Measurements from ENCODE around the gene UGT1A10.

Gene UGT1A10

GRCh38 chr2:233816771-233817170, 180.5 kb downstream of the UGT1A10 start:
- H3K4me3 ChIP-seq (replicated peaks; ENCODE audit: low read depth, low read length) = no peak overlapping the region
- DNase-seq (ENCODE audit: extremely low read depth, low read depth) = no peak
- TF ChIP-seq, protein P1, sequence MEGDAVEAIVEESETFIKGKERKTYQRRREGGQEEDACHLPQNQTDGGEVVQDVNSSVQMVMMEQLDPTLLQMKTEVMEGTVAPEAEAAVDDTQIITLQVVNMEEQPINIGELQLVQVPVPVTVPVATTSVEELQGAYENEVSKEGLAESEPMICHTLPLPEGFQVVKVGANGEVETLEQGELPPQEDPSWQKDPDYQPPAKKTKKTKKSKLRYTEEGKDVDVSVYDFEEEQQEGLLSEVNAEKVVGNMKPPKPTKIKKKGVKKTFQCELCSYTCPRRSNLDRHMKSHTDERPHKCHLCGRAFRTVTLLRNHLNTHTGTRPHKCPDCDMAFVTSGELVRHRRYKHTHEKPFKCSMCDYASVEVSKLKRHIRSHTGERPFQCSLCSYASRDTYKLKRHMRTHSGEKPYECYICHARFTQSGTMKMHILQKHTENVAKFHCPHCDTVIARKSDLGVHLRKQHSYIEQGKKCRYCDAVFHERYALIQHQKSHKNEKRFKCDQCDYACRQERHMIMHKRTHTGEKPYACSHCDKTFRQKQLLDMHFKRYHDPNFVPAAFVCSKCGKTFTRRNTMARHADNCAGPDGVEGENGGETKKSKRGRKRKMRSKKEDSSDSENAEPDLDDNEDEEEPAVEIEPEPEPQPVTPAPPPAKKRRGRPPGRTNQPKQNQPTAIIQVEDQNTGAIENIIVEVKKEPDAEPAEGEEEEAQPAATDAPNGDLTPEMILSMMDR (IDR thresholded peaks at IDR 0.05; ENCODE audit: low read depth, low read length, missing control alignments) = no peak

GRCh38 chr2:233817361-233817911, 181.2 kb downstream of the UGT1A10 start:
- no peak for DNase-seq (ENCODE audit: extremely low read depth, low read depth)
- TF ChIP-seq, protein P1 (IDR thresholded peaks at IDR 0.05; ENCODE audit: low read depth, low read length, missing control alignments) = no peak
- no peak overlapping the region for H3K4me3 ChIP-seq (replicated peaks; ENCODE audit: low read depth, low read length)

GRCh38 chr2:233817995-233818638, 181.9 kb downstream of the UGT1A10 start:
- H3K4me3 ChIP-seq (replicated peaks; ENCODE audit: low read depth, low read length) = no peak overlapping the region
- TF ChIP-seq, protein P1 (IDR thresholded peaks at IDR 0.05; ENCODE audit: low read depth, low read length, missing control alignments) = no peak
- DNase-seq (ENCODE audit: extremely low read depth, low read depth) = no peak

- no peak for DNase-seq (ENCODE audit: extremely low read depth, low read depth)
- no peak overlapping the region for H3K4me3 ChIP-seq (replicated peaks; ENCODE audit: low read depth, low read length)
- TF ChIP-seq, protein P1 (IDR thresholded peaks at IDR 0.05; ENCODE audit: low read depth, low read length, missing control alignments) = no peak
Measured at GRCh38 chr2:233818639-233819621, 182.7 kb downstream of the UGT1A10 start.

DNA sequence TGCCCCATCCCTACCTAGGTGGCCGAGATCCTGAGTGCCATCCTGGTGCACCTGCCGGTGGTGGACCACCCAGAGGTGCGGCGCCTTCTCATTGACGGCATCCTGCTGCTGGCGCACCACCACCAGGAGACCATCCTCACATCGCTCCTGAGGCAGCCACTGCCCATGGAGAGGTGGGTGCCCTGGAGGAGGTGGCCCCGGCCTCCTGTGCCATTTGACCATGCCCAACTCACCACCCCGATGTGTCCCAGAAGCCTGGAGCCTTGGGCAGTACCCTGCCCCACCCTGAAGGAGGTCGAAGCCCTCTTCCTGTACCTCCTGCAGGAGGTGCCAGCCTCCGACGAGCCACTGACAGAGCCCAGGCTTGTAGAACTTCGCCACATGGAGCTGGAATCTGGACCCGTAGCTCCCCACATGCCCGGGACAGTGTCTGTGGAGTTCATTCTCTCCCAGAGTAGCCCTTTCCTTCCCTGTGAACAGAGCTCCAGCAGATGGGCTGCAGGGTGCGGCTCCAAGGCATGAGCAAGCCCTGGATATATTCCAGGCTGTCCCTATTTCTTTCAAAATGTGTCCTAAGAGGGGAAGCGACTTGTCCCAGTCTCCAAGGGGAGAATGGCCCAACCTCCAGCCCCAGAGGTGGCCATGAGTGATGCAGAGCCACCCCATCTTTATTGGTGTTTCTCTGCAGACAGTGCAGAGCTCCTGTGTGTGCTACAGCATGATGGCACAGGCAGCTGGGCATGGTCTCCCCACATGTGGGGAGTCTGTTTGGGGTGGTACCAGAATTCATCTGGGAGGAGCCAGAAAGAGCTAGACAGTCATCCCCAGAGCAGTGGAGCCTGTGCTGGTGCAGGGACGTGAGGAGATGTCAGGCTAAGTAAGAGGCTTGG, 183.9 kb downstream of the UGT1A10 start:
- no peak for DNase-seq (ENCODE audit: extremely low read depth, low read depth)
- H3K4me3 ChIP-seq (replicated peaks; ENCODE audit: low read depth, low read length) = no peak overlapping the region
- TF ChIP-seq, protein P1 (IDR thresholded peaks at IDR 0.05; ENCODE audit: low read depth, low read length, missing control alignments) = no peak

DNA sequence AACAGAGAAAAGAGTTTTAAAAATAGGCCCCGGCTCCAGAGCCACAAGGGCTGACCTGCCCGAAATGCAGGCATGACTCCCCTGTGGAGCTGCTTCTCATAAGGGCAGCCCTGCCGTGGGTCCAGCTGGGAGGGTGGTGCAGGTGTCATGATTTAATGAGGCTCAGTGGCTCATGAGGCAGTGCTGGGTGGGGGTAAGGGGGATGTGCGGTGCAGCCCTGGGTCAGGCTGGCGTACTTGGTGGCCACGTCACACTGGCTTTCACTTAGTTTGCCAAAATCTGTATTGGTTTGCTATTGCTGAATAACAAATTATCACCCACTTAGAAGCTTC, 184.5 kb downstream of the UGT1A10 start:
- no peak overlapping the region for H3K4me3 ChIP-seq (replicated peaks; ENCODE audit: low read depth, low read length)
- DNase-seq (ENCODE audit: extremely low read depth, low read depth) = no peak
- TF ChIP-seq, protein P1 (IDR thresholded peaks at IDR 0.05; ENCODE audit: low read depth, low read length, missing control alignments) = no peak
